HG02798 (cell line): Measurements from ENCODE around the gene RASA3.
"Not testable (repeated sequence)": the region's sequence is repeated elsewhere in the genome, so short reads cannot be mapped to it uniquely, and the experiment has no call there.

ENCODE experiments used
- ATAC-seq: cut with Tn5 transposase; IDR thresholded peaks from one replicate; pipeline ENCODE4 v1.9.1; 2021; ENCODE audit warnings: mild to moderate bottlenecking; ENCODE audit not compliant: unreplicated experiment, poor library complexity

The RASA3 gene

GRCh38 chr13:114116734-114117133, 15.7 kb downstream of the RASA3 start:
- no peak for ATAC-seq

GRCh38 chr13:114115796-114116195, 16.6 kb downstream of the RASA3 start:
- no peak for ATAC-seq

GRCh38 chr13:114115191-114115671, 17.2 kb downstream of the RASA3 start:
- peak; percentile 52 for ATAC-seq

- ATAC-seq = not testable (repeated sequence)
Measured at GRCh38 chr13:114114666-114115065, 17.8 kb downstream of the RASA3 start.

- ATAC-seq = no peak
Measured at GRCh38 chr13:114114006-114114640, 18.3 kb downstream of the RASA3 start.

- not testable (repeated sequence) for ATAC-seq
Measured at GRCh38 chr13:114113395-114113794, 19.0 kb downstream of the RASA3 start.

GRCh38 chr13:114112826-114113322, 19.5 kb downstream of the RASA3 start:
- ATAC-seq = no peak

- ATAC-seq = no peak
Measured at GRCh38 chr13:114112231-114112825, 20.1 kb downstream of the RASA3 start.

GRCh38 chr13:114111577-114111976, 20.8 kb downstream of the RASA3 start:
- ATAC-seq = no peak

- ATAC-seq = not testable (repeated sequence)
Measured at GRCh38 chr13:114110830-114111189, 21.6 kb downstream of the RASA3 start.

- peak; percentile 59 for ATAC-seq
Measured at GRCh38 chr13:114110091-114110829, 22.2 kb downstream of the RASA3 start.

GRCh38 chr13:114109641-114110041, 22.8 kb downstream of the RASA3 start:
- no peak for ATAC-seq

- ATAC-seq = no peak
Measured at GRCh38 chr13:114108894-114109293, 23.5 kb downstream of the RASA3 start.

GRCh38 chr13:114108141-114108761, 24.2 kb downstream of the RASA3 start:
- ATAC-seq = no peak

- ATAC-seq = no peak
Measured at GRCh38 chr13:114107686-114108081, 24.7 kb downstream of the RASA3 start.

GRCh38 chr13:114106991-114107685, 25.3 kb downstream of the RASA3 start:
- ATAC-seq = no peak

GRCh38 chr13:114106526-114106925, 25.9 kb downstream of the RASA3 start:
- no peak for ATAC-seq

GRCh38 chr13:114105521-114106225, 26.8 kb downstream of the RASA3 start:
- ATAC-seq = no peak

- ATAC-seq = no peak
Measured at GRCh38 chr13:114104655-114105520, 27.5 kb downstream of the RASA3 start.
